GM12801 (cell line): ENCODE measurements around the gene PTH.

ENCODE experiments used
- TF ChIP-seq, protein P1 (sequence below): IDR thresholded peaks from one replicate; pipeline ENCODE4 v1.5.1; 2011; ENCODE audit warnings: control low read depth; ENCODE audit not compliant: insufficient read length; ENCODE audit errors: extremely low read depth

The PTH gene

DNA sequence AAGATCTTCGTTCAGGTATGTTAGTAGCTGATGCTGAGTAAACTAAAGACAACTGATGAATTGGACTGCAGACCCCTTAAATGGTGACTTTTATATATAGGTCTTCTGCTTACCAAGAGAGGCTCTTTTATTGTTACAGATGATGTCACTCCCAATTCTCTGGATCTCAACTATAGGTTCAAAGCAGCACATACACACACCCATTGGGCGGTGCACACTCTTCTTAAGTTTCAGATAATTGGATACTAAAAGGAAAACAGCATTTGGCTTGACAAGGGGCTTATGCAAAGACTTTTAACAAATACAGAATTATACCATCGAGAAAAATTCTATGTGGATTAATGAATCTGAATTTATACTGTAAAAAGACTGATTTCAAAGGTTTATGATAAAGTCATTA lies at the start of gene PTH:
PTH (minus strand) TSS at position 69 of the 400 bp plus-strand sequence. CDS start 3,142 bp downstream, outside the sequence.
- TF ChIP-seq, protein P1, sequence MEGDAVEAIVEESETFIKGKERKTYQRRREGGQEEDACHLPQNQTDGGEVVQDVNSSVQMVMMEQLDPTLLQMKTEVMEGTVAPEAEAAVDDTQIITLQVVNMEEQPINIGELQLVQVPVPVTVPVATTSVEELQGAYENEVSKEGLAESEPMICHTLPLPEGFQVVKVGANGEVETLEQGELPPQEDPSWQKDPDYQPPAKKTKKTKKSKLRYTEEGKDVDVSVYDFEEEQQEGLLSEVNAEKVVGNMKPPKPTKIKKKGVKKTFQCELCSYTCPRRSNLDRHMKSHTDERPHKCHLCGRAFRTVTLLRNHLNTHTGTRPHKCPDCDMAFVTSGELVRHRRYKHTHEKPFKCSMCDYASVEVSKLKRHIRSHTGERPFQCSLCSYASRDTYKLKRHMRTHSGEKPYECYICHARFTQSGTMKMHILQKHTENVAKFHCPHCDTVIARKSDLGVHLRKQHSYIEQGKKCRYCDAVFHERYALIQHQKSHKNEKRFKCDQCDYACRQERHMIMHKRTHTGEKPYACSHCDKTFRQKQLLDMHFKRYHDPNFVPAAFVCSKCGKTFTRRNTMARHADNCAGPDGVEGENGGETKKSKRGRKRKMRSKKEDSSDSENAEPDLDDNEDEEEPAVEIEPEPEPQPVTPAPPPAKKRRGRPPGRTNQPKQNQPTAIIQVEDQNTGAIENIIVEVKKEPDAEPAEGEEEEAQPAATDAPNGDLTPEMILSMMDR: no peak

DNA sequence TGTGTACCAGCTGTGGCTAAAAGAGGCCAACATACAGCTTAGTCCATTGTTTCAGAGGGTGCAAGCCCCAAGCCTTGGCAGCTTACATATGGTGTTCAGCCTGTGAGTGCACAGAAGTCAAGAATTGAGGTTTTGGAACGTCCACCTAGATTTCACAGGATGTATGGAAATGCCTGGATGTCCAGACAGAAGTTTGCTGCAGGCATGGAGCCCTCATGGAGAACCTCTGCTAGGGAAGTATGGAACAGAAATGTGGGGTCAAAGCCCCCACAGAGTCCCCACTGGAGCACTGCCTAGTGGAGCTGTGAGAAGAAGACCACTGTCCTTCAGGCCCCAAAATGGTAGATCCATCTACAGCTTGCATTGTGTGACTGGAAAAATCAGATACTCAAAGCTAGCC lies 42.2 kb upstream of the PTH start:
- TF ChIP-seq, protein P1: no peak

DNA sequence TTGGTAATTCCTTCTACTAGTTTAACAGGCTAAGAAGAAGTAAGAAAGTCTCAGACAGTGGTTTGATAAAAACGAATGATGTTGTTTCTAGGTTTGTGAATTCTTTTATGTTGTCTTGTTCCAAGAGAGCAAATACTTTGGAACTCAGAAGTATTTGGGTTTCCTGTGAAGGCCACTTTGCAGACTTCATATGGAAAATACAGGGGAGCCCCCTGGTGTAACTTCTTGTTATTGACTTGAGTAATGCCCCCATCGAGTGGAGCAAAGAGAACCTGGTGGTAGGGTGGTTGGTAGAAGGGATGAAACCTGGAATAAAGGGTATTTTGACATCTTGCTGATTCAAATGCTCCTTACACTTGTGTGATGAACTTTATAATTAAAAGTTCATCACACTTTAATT lies 40.0 kb upstream of the PTH start:
- TF ChIP-seq, protein P1: no peak

DNA sequence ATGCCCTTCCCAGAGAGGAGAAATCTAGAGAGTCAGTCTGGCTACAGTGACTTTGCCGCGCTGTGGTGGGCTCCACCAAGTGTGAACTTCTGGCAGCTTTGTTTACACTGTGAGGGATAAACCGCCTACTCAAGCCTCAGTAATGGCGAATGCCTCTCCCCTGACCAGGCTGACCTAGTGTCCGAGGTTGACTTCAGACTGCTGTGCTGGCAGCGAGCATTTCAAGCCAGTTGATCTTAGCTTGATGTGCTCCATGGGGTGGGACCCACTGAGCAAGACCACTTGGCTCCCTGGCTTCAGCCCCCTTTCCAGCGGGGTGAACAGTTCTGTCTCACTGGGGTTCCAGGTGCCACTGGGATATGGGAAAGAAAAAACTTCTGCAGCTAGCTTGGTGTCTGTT lies 38.6 kb upstream of the PTH start:
- TF ChIP-seq, protein P1: no peak

DNA sequence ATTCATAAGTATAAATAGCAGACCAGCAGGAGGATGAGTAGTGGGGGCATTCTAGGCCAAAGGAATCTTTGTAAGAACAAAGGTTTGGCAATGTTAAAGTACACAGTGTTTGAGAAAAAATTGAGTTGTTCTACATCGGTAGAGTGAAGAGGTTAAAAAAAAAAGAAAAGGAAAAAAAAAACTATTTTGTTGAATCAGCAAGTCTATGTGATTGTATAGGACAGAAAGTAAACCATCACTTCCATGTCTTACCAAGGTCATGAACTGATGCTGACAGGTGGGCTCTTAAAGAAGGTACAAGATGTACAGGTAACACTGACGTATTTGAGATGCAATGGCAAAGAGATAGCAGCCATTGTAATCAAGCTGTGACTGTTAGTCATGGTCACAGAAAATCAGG lies 29.5 kb upstream of the PTH start:
- TF ChIP-seq, protein P1: no peak

DNA sequence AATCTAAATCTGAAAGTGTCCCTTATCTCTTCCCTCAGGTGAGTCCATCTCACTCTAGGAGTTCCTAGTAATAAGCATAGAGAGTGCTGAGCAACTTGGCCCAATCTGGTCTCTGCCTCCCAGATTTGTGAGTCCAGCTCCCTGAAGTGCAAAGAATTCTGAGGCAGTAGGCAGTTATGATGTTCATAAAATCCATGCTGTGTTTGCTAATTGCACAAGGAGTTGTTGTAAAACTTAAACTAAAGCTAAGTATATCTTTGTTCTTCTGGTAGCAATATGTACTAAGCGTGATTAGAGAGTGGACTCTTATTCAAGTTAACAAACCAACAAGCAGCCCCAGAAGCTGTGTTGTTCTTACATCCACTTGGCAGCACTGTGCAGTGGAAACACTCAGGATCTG lies 7.6 kb upstream of the PTH start:
- TF ChIP-seq, protein P1: no peak

DNA sequence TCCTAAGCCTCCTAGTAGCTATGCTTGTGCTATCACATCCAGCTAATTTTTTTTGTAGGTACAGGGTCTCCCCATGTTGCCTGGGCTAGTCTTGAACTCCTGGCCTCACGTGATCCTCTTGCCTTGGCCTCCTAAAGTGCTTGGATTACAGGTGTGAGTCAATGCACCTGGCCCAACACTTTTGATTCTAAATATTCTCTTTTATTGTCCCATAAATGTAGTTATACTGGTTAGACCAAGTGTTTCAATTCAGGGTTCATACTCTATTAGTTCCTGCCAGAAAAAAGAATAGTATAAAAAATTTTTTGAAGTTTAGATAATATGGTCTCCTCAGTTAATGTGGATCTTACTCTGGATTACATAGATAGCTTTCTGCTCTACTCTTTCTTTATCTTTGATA lies 6.7 kb upstream of the PTH start:
- TF ChIP-seq, protein P1: no peak

DNA sequence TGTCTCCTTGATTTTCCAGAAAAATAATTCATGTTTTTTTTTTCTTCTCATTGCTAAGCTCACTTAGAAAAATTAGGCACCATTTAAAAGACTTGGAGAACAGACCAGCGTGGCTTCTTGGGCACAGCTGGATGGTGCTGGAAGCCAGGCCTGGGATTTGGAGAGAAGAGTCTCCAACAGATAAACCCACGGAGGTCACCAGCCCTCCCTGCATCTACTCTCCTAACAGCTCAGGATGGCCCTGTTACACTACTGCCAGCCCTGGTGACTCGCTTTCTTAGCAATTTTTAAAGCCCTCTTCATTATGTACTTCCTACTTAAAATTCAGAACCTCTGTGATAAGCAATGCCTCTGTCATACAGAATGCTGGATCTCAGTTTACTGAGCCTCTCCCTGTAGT lies 1.7 kb downstream of the PTH start:
- TF ChIP-seq, protein P1: no peak
